Uterus (tissue), 4 donors: Measurements from ENCODE around the gene MUC5B. TPM values are rescaled to one million over a fixed set of nuclear protein-coding genes. Genes with fewer than 3 reads are reported as not detected.

ENCODE experiments used
- DNase-seq, 2 donors: peaks; one replicate each; pipeline ENCODE4 v3.0.0-alpha.2; 2019 to 2020
- H3K27ac ChIP-seq, 2 donors: fragments of 200-600 bp; sonication (generic); 1 replicate in 1 of 2; 2 replicates in 1 of 2; pipeline ENCODE4 v1.5.1; 2016 to 2018
- H3K27me3 ChIP-seq, 2 donors: fragments of 200-600 bp; sonication (generic); one replicate each; pipeline ENCODE4 v1.5.1; 2018 to 2019; ENCODE audit warnings: control low read depth in 1 of 2
- H3K36me3 ChIP-seq, 2 donors: fragments of 200-600 bp; sonication (generic); one replicate each; pipeline ENCODE4 v1.5.1; 2019; ENCODE audit warnings: control low read depth in 1 of 2
- H3K4me1 ChIP-seq, 2 donors: fragments of 200-600 bp; sonication (generic); one replicate each; pipeline ENCODE4 v1.5.1; 2018 to 2019; ENCODE audit warnings: control low read depth in 1 of 2
- H3K4me3 ChIP-seq, 2 donors: fragments of 200-600 bp; sonication (generic); 1 replicate in 1 of 2; 2 replicates in 1 of 2; pipeline ENCODE4 v1.5.1; 2018 to 2019; ENCODE audit warnings: mild to moderate bottlenecking in 1 of 2
- H3K9me3 ChIP-seq, 2 donors: fragments of 200-600 bp; sonication (generic); one replicate each; pipeline ENCODE4 v1.5.1; 2019; ENCODE audit warnings: control low read depth in 1 of 2
- POLR2A ChIP-seq, 2 donors: fragments of 450-650 bp; IDR thresholded peaks; one replicate each; pipeline ENCODE4 v1.6.1; 2016; ENCODE audit warnings: antibody characterized with exemption in 2 of 2, mild to moderate bottlenecking in 1 of 2, moderate library complexity in 1 of 2
- intact Hi-C: fragments of 100-400 bp; cut with DNase I; formaldehyde crosslinking; loops from one replicate; pipeline ENCODE4 v1.15.1; 2023; ENCODE audit warnings: low total_unique reads
- total RNA-seq, 4 donors: library from RNA; depleted of rRNA in 3 of 4; stranded (reverse); fragments of >200 nt in 3 of 4; gene quantifications; one replicate each; pipeline versions ENCODE4 v1.1.0 to v1.2.4, GENCODE V29; 2014 to 2023
- TF ChIP-seq, protein P1 (sequence below), 4 experiments: fragments of 200-600 bp in 2 of 4; fragments of 450-650 bp in 2 of 4; sonication (generic) in 2 of 4; IDR thresholded peaks; one replicate each; pipeline ENCODE4 v1.5.1; 2016 to 2019; ENCODE audit warnings: antibody characterized with exemption in 4 of 4, mild to moderate bottlenecking in 2 of 4, moderate library complexity in 1 of 4
- donor health status: DM: yes; HTN: yes; CAD: no.

Gene MUC5B
- total RNA-seq, 4 donors from 2014 or later = under 0.01 to 3.8 (median 0.71) TPM

DNA sequence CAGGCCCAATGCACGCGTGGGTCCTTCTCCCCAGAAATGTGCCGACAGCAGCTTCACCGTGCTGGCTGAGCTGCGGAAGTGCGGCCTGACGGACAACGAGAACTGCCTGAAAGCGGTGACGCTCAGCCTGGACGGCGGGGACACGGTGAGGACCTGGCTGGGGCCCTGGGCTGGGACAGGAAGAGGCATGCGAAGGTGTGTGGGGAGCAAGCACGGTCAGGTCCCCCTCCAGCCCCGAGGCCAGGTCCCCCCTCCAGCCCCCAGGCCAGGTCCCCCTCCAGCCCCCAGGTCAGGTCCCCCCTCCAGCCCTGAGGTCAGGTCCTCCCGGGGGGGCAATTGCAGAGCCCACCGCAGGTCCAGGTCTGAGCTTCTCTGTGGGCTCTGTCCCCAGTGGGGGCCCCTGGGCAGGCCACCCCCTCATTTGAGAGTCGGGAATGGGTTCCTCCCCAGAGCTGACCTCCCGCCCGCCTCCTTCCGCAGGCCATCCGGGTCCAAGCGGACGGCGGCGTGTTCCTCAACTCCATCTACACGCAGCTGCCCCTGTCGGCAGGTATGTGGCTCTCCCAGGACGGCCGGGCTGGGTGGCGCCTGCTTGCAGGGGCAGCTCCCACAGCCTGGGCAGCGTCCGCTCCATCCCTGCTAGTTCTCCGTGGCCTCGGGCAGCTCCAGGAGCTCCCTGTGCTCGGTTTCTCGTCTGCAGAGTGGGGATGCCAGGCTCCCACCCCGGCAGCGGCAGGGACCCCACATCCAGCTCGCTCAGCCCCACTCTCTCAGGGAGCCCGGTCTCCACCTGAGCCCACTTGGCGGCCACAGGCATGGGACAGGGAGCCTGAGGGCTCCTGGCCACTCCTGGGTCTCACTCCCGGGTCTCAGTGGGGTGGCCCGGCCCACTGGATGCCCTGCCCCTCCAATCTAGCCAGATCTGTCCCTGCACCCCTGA, 7.9 kb downstream of the MUC5B start:
- H3K36me3 ChIP-seq = no peaks in the 10 kb centered on the region
- H3K27ac ChIP-seq = no peak overlapping the region
- no peak overlapping the region for H3K4me3 ChIP-seq
- DNase-seq = no peak
- no peaks in the 10 kb centered on the region for H3K9me3 ChIP-seq
- peaks cover 0 to 5% of the 10 kb centered on the region in 2 donors for H3K27me3 ChIP-seq
- intact Hi-C loops = no loop called here
- TF ChIP-seq POLR2A (IDR thresholded peaks at IDR 0.05) = no peak
- TF ChIP-seq, protein P1, sequence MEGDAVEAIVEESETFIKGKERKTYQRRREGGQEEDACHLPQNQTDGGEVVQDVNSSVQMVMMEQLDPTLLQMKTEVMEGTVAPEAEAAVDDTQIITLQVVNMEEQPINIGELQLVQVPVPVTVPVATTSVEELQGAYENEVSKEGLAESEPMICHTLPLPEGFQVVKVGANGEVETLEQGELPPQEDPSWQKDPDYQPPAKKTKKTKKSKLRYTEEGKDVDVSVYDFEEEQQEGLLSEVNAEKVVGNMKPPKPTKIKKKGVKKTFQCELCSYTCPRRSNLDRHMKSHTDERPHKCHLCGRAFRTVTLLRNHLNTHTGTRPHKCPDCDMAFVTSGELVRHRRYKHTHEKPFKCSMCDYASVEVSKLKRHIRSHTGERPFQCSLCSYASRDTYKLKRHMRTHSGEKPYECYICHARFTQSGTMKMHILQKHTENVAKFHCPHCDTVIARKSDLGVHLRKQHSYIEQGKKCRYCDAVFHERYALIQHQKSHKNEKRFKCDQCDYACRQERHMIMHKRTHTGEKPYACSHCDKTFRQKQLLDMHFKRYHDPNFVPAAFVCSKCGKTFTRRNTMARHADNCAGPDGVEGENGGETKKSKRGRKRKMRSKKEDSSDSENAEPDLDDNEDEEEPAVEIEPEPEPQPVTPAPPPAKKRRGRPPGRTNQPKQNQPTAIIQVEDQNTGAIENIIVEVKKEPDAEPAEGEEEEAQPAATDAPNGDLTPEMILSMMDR (IDR thresholded peaks at IDR 0.05) = no peak
- no peaks in the 10 kb centered on the region for H3K4me1 ChIP-seq

- TF ChIP-seq, protein P1 (IDR thresholded peaks at IDR 0.05) = no peak
- no peak for TF ChIP-seq POLR2A (IDR thresholded peaks at IDR 0.05)
- no peaks in the 10 kb centered on the region for H3K36me3 ChIP-seq
- H3K27ac ChIP-seq = no peak overlapping the region
- no peaks in the 10 kb centered on the region for H3K4me1 ChIP-seq
- H3K4me3 ChIP-seq = no peak overlapping the region
- H3K9me3 ChIP-seq = no peaks in the 10 kb centered on the region
- no peak for DNase-seq
- intact Hi-C loops = no loop called here
- peaks cover 0 to 5% of the 10 kb centered on the region in 2 donors for H3K27me3 ChIP-seq
Observed at GRCh38 chr11:1231396-1232020, 8.6 kb downstream of the MUC5B start.

- H3K36me3 ChIP-seq = no peaks in the 10 kb centered on the region
- peaks cover 0 to 5% of the 10 kb centered on the region in 2 donors for H3K27me3 ChIP-seq
- H3K4me1 ChIP-seq = no peaks in the 10 kb centered on the region
- no peak for DNase-seq
- no peaks in the 10 kb centered on the region for H3K9me3 ChIP-seq
- TF ChIP-seq POLR2A (IDR thresholded peaks at IDR 0.05) = no peak
- TF ChIP-seq, protein P1 (IDR thresholded peaks at IDR 0.05) = no peak
- intact Hi-C loops = no loop called here
- no peak overlapping the region for H3K4me3 ChIP-seq
- H3K27ac ChIP-seq = no peak overlapping the region
Observed at GRCh38 chr11:1232021-1232882, 9.4 kb downstream of the MUC5B start.

DNA sequence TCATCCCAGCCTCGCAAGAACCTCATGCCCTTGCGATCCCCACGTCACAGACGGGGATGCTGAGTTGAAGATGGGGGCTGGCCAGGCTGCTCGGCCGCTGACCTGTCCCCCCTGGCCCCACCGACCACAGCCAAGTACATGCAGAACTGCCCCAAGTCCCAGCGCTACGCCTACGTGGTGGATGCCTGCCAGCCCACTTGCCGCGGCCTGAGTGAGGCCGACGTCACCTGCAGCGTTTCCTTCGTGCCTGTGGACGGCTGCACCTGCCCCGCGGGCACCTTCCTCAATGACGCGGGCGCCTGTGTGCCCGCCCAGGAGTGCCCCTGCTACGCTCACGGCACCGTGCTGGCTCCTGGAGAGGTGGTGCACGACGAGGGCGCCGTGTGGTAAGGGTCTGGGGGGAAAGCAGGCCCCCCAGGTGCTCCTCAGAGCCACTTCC, 10.0 kb downstream of the MUC5B start:
- H3K4me1 ChIP-seq = no peaks in the 10 kb centered on the region
- peaks cover 0 to 5% of the 10 kb centered on the region in 2 donors for H3K27me3 ChIP-seq
- TF ChIP-seq POLR2A (IDR thresholded peaks at IDR 0.05) = no peak
- TF ChIP-seq, protein P1 (IDR thresholded peaks at IDR 0.05) = no peak
- H3K4me3 ChIP-seq = no peak overlapping the region
- intact Hi-C loops = no loop called here
- no peak overlapping the region for H3K27ac ChIP-seq
- DNase-seq = no peak
- no peaks in the 10 kb centered on the region for H3K36me3 ChIP-seq
- no peaks in the 10 kb centered on the region for H3K9me3 ChIP-seq
